Activated CD8-positive, alpha-beta memory T cell treated with anti-CD3 and anti-CD28 coated beads, Interleukin-2, amount 50 U/mL, for 1 hour (primary cell): ENCODE data around the gene BMPR1B.

Source experiments
- DNase-seq: peaks from one replicate; pipeline ENCODE4 v3.0.0-alpha.2; 2020; ENCODE audit errors: extremely low read depth

The BMPR1B gene

DNA sequence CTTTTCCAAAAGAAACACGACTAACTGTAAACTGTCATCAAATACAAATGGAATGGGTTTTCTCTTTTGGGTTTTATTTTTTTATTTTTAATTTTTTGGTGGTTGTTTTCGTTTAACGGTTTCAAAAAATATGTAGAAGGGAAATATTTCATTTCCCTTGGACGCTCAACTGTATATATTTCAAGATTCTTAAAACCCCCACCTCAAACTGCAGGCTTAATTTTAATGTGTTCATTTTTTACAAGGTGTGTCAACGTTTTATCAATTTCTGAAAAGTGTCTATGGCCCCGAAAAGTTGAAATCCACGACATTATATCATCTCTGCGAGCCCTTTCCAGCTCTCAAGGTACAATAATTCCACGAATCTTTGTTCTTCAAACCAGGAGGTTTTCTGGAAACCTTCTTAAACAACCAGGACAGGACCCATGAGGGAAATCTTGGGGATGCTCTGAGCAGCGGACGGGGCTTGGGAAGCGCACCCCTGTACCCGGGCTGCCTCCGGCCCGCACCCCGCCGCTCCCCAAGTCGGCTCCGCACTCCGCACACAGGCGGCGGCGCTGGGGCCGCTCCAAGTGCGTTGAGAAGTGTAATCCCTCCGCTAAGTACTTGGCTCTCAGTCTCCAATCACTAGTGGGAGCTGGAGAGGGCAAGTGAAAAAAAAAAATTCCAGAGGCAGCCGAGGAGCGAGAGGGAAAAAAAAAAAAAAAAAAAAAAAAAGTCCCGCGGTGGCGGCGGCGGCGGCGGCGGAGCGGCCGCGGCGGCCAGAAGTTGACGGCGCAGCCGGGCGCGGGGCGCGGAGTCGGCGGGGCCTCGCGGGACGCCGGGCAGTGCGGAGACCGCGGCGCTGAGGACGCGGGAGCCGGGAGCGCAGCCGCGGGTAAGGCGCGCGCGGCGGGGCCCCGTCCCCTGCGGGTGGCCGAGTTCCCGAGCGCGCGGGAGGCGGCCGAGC lies at the start of gene BMPR1B:
Gene BMPR1B (plus strand): TSS at position 764 of the 949 bp plus-strand sequence. CDS start 346,470 bp downstream, outside the sequence.
- no peak for DNase-seq

DNA sequence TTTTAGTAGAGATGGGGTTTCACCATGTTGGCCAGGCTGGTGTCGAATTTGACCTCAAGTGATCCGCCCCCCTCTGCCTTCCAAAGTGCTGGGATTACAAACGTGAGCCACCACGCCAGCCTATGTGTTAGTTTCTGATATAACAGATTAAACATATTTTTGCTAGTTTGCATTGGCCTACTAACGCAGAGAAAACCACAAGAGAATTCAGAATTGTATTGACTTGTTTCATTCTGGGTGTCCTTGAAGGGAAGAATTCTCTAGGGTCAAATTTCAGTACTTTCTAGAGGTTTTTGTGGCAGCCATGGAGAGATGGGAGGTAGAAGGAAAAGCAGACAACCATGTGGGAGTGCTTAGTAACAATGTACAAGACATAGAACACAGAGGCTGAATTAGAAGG lies 46.1 kb upstream of the BMPR1B start:
- no peak for DNase-seq

DNA sequence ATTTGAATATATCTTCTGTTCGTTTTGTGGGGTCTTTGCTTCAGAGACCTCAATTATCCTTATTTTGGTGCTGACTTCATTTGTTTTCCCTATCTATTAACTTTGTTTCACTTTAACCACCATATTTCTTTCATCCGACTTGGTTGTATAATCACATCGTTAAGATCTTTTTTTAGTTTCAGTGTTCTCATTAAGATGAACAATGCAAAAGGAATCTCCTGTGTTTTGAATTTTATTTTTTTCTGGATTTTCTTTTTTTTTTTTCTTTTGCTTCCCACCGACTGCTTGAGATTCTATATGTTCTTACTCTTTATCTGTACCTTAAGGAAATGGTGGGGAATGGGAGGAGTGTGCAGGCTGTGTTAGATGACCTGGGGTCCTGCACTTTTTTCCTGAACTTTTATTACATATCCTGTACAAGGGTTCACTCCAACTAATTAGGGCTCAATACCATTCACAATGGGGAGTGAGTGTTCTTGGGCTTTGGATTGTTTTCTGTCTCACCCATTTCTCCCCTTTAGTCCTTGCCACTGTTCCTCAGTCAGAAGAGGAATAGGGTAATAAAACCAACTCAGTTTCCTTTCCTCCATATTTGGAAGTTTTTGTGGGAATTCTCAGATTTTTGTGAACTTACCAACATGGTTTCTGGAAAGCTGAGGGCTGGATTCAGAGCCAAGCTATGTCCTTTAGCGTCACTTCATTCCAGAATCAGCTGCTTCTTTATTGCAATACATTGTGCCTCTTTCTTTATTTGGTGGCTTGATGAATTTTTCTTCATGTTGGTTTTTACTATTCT lies 43.2 kb upstream of the BMPR1B start:
- DNase-seq: no peak

DNA sequence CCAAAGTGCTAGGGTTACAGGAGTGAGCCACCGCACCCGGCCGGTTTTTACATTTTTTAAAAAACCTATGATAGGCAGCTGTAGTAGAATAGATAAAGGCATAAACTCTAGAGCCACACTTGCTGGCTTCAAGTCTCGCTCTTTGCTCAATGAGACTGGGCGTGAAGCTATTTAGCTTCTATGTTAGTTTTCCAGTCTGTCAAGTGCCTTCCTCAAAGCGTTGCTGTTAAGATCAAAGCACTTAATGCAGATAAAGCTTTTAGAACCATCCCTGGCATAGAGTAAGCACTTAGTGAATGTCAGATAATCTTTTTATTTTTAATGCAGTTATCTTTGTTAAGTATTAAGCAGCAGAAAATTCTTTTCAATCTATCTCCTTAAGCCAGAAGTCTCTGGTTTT lies 42.0 kb upstream of the BMPR1B start:
- DNase-seq: no peak

DNA sequence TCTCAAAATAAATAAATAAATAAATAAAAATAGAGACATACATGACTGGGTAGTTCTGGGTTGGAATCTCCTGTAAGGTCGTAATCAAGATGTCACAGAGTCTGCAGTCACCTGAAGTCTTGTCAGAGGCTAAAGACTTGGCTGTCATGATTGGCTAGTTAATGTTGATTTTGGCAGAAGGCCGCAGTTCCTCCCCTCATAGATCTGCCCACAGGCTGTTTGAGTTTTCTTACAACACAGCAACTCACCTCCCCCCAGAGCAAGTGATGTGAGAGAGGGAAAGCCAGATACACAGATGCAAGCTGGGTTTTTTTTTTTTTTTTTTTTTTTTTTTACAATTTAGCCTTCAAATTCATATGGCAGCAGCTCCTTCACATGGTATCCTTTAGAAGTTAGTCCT lies 36.4 kb upstream of the BMPR1B start:
- no peak for DNase-seq

DNA sequence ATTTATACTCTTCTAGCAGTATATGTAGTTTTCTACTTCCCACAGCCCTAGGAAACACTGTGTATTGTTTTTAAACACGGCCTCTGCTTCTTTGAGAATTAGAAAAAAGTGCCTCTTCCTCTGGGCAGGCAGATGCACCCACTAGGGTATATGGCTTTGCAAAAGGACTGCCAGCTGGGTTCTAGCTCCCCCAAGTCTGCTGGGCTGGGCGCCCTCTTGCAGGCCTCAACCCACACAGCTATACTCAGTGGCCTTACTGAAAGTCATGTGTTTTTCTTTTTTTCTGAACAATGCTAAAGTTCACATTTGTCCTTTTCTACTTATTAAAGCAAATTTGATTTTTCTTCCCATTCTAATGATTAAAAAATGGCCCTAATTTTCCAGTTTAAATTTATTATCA lies 35.5 kb upstream of the BMPR1B start:
- DNase-seq: no peak

DNA sequence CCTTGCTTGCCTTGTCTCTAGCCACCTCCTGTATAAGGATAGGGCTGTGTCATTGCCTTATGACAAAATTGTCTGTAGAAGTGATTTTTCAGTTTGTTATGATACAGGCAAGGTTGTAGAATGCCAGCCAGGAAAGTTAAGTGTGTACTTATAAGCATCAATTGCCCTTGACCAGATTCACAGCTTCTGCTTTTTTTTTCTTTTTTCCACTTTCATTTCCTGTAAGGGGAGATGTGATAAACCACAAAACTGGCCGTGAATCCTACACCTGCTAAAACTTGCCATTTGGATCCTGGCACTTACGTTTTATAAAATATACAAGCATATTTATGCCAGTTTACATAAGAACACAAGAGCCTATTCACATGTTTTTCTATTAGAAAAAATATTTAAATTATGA lies 35.0 kb upstream of the BMPR1B start:
- DNase-seq: no peak

DNA sequence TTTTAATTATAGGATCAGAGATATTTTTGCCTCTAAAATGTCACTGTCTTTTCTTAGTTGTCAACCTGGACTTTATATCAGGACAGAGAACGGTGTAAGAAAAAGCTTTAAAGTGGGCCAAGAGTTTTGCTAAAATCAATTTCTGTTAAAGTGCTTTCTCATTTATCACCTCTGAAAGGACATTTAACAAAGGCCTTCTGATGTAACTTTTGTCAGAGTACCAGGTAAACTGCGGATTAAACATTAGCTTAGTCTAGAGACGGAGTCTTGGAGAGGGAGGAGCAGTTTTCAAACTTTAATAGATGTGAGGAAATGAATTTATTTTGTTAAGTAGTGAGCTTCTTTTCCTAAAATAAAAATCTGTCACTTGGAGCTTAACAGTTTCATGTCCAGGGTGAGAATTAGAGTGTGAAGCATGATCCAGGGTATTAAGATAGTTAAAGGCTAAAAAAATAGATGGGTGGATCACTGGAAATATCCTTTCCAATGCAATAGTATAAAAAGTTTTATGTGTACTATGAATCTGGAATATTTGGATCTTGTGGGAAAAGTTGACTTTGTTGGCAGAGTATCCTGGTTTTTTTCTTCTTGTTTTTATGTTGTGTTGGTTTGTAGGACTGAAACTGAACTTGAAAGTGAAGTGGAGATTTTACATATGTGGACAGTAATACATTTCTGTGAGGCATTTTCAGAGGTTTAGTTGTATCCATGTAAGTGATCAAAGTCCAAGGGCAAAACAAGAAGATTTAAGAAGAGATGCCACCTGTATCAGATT lies 33.6 kb upstream of the BMPR1B start:
- DNase-seq: no peak

DNA sequence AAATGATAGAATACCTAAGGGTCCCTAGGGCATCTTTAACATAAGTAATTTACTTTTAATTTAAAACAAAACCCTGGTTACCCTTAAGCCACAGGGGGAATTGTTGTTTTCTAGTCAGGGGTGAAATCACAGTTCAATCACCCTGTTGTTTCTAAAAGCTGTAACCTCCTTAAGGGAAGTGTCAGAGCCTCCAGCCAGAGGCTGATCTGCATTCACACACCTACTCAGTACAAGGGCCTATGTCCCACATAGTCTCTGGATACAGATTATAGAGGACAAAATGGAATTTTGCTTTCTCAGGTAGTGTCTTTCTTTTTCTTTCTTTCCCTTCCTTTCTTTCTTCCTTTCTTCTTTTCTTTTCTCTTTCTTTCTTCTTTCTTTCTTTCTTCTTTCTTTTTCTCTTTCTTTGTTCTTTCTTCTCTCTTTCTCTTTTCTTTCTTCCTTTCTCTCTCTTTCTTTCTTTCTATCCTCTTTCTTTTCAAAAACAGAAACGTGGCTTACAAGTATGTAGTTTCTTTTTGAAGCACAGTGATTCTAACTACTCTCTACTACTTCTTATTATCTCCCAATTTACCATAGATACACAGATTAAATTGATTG lies 31.1 kb upstream of the BMPR1B start:
- DNase-seq: no peak

DNA sequence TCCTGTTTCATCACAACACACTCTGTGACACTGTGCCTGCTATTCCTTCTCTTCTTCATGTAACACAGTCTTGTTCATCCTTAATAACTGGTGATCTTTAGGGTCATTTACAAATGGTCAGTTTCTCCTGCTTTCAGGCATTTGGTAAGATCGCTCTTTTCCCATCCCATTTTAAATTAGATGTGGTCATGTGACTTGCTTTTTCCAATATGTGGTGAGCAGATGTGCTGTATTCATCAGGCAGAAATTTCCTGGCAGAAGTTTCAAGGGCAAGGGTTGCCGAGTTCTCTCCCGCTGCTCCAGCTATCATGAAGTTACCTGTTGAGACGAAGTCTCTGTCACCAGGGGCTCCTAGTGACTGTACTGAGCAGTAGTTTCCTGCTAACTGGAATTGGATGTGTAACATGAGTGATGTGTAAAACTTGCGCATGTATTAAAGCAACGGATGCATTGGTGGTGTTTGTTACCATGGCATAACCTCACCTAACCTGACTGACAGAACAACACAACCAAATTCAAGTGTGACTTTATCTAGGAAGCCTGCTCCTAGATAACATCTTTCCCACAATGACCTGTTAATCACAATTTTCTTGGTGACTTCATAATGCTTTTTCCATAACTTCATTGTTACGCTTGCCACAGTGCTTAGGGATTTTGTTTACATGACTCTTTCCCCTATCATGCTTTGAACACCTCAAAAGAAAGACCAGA lies 29.5 kb upstream of the BMPR1B start:
- DNase-seq: no peak

DNA sequence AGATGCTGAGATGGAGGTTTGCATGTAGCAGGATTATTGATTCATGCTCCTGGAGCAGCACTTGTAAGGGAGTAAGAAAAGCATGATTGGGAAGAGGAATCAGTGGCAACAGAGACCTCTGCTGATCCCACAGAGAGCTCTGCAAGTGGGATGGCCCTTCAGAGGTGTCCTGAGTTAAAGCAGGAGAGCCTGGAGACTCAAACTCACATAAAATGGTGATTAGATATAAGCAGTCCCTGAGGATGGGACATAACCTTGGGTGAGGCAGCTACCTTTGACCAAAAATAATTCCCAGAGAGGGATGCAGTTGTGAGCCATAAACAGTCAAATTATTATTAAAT lies 25.4 kb upstream of the BMPR1B start:
- no peak for DNase-seq

DNA sequence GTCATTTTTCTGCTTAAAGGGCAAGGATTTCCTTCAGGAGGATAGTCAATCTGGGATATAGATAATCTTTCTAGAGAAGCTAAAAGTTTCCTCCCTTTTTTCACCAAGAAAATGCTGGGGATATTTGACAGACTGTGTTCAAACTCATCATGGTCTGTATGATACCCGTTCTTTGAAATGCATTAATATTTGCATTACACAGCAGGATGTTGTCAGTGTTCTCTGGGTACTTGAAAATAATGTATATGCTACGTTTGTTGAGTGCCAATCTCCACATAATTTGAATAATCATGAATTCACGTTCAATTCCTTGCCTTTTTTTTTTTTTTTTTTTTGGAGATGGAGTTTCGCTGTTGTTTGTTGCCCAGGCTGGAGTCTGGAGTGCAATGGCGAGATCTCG lies 18.0 kb upstream of the BMPR1B start:
- no peak for DNase-seq

DNA sequence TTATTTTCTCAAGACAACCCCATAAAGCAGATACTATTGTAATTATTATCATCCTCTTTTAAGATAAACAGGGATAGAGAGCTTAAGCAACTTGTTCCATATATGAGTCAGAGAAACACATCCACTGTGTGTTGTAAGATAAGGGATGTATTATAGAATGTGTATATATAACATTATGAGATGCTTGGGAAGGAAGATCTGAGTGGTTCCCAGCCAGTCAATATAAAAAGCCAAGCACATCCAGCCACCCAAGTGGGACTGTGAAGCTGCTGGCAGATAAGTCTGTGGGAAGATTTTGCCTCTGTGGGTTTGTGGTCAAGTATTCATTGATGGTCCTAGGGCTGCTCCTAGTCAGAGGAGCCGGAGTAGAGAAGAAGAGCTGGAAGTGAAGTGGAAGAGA lies 16.5 kb upstream of the BMPR1B start:
- no peak for DNase-seq

DNA sequence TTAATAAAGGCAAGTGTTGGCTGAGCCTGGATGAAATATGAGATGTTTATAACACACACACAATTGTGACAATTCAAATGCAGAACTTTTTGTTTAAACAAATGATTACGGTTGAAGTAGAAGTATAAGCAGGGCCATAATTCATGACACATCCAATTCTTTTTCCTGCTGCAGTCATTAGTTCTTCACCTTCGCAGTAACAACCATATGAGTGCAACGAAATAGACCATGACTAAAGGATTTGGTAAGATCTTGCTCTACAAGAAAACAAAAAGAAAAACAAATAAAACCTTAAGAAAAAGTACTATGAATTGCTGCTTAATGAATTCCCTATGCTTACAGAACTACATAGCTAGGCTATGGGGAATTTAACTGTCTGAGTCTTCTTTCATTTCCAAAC lies 13.9 kb upstream of the BMPR1B start:
- no peak for DNase-seq

DNA sequence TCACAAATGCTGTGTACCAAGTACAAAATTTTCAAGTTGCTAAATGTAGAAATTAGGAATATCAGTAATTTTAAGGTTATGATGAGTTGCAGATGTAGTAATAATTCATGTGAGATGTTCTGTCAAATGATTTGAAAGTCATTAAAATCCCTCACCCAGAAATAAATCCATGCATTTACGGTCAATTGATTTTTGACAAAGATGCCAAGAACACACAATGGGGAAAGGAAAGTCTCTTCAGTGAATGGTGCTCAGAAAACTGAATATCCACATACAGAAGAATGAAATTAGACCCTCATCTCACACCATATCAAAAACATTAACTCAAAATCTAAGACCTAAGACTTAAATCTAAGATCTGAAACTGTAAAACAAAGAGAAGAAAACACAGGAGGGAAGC lies 12.9 kb upstream of the BMPR1B start:
- no peak for DNase-seq

DNA sequence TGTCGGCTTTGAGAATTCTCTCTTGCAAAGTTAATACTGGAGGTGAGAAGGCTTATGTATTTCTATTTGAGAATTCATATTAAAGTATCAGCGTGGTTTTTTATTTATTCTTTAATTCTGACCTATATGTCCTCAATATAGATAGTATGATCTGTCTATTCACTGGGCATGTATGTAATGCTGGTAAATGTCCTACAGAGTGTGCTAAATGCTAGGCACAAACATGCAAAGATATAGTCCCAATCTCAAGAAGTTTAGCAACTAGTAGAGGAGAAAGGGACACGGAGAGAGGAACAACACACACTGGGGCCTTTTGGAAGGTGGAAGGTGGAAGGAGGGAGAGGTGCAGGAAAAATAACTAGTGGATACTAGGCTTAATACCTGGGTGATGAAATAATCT lies 11.0 kb upstream of the BMPR1B start:
- no peak for DNase-seq

DNA sequence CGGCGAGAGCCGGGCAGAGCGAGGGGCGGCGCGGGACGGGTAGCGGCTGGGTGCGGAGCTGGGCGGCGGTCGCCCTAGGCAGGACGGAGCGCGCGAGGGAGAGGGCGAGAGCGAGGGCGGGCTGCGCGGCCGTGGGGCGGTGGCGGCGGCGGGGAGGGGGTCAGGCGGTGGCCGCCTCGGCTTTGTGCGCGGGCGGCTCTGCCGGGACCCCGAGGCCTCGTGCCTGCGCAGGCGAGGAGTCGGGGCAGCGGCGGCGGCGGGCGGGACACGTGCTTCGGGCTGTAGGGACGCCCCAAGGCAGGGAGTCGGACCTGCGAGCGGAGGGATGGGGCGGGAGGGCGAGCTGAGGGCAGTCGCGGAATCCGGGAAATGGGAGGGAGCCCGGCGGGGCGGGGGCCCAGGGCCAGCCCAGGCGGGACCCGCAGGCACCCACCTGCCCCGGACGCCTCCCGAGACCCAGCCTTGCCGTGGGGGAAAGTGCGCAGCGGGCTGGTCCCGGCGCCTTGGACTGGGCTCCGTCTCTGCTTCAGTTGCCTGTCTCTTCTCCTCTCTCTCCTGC lies 465 bp downstream of the BMPR1B start:
- DNase-seq: no peak

DNA sequence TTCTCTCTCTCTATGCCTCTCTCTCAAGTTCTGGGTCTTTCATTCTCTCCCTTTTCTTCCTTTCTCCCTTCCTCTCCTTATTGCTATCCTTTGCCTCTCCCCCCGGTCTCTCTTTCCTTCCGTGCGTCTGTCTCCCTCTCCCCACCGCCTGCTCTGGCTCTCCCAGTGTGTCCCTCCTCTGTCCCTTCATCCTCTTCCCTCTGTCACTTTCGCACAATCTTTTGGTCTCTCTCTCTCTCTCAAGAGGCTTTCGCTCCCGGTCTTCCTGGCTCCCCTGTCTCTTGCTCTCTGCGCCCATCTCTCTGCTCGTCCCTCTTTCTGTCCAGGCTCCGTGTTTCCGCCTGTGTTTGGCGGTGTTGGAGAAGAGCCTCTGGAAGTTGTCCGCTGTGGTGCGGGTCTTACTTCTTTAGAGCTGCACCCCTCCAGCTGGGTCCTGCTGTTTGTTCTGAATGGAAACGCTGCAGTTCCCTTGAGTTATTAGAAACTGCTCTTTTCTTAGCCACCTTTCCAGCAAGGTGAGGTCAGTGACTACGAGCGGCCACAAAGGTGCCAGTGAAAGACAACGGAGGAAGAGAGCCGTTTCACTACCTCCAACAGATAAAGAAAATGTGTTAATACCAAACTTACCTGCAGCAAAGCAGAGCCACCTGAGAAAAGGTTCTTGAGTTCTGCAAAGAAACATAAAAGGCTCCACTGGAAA lies 1.1 kb downstream of the BMPR1B start:
- no peak for DNase-seq

DNA sequence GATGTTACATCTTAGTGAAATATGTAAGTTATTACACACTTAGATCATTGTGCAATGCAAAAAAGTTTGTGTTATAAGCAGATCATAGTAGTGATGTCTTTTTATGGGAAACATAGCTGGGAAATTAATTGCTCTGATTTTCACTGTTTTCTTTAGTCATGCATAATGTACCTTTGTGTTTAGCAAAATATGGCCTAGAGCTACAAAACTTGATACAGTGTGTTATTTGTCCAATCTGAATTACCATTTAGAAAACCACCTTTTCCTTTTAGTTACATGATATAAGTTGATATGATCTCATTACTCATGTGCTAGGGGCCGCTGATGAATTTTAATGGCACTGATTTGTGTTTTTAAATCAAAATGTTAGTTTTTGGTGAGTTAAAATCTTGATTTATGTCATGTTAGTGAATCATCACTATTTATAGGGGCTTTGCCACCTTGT lies 2.0 kb downstream of the BMPR1B start:
- no peak for DNase-seq

DNA sequence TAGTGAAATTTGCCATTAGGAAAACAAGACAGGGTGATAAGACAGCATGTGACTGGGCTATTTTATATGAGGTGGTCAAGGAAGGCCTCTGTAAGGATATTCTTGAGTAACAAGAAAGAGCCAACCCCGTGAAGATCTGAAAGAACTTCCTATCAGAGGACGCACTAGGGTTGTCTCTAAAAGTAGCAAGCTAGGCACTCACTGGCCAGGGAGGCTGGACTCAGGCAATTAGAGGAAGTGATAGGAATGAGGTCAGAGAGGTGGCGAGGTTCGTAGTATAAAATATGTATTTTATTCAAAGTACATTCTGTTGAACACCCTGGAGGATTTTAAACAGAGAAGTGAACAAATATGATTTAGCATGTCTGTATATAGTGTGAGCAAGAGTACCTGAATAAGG lies 4.6 kb downstream of the BMPR1B start:
- no peak for DNase-seq
